GM21381 (cell line): Measurements from ENCODE around the gene LRRC4C.

ENCODE experiments used
- ATAC-seq: cut with Tn5 transposase; IDR thresholded peaks from one replicate; pipeline ENCODE4 v1.9.1; 2021; ENCODE audit warnings: mild to moderate bottlenecking, moderate library complexity; ENCODE audit not compliant: unreplicated experiment

The LRRC4C gene

DNA sequence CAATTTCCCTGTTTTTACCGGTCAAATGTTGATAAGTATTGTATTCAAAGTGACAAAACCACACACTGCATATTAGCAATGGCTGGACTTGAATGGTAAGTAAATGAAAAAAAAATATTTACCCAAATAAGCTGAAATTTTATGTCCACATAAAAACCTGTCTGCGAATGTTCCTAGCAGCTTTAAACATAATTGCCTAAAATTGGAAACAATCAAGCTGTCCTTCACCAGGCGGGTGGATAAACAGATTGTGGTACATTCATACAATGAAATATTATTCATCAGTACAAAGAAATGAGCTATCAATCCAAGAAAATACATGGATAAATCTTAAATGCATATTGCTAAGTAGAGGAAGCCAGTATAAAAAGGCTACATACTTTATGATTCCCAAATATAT is 1067.8 kb downstream of the LRRC4C start:
- ATAC-seq: no peak

DNA sequence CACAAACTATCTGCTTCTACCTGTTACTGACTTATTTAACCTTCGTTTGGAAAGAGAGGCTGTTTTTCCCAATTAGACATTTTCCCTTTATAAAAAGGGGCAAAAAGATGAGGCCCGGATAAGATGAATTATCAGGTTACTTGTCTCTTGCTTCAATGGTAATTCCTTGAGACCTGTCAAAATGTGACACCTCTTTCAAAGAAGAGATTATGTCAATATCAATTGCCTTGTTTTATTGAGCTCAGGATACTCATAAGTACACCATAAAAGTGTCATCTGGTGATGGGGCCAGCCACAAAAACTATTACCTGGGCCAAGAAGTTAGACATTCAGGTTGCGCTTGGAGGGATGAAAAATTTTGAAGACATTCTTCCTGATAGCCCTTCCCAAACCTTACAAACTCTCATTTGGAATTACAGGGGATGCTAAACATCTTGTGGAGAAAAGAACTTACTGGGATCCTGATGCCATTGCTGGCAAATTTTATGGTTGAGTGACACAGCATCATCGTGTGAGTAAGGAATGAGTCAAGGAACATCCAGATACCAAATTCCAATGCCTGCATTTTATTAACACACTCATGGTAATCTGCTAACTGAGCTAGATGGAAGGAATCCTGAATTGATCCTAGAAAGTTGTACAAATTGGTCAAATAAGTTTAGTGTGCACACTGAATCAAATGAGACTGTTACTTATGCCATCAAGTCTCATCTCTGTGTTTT is 1071.2 kb downstream of the LRRC4C start:
- no peak for ATAC-seq

DNA sequence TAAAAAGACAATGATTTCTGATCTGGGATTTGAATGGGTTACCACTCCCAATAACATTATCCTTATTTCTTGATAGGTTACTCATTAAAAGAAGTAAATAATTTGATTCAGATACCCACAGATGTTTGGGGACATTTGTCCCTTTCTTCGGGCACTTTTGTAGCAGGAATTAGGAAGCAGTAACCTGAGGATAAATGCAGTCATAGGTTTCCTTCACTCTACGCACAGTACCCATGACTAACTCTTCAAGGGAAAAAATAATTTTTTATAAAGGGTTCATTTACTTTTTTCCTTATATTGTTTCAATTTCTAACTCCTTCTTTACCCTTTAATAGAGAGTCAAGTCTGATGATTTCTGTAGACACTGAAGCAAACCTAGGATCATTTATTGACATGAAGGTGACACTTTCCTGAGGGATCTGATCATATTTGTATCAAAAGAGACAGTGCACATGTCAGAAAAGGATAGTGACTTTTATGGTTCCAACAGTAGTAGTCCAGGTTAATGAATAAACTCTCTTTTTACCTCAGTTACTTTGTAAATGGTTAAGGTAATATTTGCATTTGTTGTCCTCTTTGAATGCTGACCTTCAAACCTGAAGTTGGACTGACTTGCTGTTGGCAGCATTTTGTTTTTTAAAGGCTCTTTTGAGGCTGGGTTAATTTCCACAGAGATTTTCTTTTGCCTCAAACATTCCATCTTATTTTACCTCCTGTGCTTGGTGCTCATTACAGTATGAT is 1072.0 kb downstream of the LRRC4C start:
- ATAC-seq: no peak

DNA sequence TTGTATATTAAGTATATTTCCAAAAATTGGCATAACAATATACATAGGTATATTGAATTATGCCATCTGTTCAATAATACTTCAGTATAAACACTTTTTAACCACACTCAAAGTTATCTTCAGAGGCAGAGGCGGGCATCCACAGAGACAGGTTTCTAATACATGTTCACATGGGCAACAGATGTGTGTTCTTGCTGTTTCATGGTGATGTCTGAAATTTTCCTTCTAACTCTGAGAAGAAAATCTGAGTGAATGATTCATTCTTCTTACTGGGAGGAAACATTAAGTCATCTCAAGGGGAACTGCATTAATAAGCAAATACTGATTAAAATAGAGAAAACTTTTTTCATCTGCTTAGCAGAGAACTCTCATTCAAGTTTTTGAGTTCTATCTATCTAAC is 1074.5 kb downstream of the LRRC4C start:
- ATAC-seq: no peak

DNA sequence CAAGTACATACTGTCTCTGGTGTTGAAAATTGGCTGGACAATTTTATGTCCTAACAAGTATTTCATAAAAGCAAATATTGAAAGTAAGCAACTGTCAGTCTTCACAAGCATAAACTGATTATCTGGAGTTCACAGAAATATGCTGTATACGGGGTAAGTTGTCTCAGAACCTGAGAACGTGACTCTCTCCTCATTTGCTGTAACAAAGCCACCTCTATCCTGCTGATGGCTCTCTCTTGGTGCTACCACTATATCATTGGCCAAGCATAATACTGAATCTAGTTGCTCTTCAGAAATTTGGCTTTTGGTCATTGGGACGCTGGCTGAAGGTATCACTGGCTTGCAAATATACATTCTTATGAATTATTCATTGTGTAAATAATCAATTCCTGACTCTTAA is 1078.0 kb downstream of the LRRC4C start:
- no peak for ATAC-seq

DNA sequence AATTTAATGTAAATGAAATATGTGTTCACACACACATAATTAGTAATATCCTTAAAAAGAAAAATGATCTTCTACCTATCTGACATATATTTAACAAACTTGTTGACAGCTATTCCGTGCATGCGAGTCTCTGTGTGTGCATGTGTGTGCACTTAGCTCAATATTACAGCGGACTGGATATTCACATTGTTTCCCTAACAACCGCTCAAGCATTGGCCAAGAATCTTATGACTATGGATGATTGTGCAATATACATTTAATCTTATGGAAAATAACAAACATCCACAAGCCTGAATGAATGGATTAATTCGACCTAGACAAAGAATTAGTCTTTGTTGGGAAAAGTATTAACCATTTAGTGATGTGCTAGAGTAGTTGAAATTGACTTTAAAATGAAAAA is 1078.6 kb downstream of the LRRC4C start:
- ATAC-seq: no peak

DNA sequence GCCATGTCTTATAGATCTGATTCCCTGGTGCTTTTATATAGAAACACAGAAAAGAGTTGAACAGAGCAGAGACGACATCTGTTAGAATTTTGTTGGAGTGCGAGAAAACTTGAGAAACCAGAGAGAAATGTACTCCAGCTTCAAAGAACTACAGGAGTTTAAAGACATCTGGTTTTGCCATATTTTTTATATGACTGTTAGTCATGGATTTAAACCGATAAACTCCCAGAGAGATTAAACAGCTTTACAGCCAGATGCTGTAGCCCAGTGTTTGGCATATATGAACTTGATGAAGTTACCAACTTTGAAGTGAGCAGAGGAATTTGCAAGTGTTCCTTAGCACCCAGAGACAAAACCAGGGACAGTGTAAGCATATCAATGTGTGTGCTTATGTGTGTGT is 1083.1 kb downstream of the LRRC4C start:
- ATAC-seq: no peak

DNA sequence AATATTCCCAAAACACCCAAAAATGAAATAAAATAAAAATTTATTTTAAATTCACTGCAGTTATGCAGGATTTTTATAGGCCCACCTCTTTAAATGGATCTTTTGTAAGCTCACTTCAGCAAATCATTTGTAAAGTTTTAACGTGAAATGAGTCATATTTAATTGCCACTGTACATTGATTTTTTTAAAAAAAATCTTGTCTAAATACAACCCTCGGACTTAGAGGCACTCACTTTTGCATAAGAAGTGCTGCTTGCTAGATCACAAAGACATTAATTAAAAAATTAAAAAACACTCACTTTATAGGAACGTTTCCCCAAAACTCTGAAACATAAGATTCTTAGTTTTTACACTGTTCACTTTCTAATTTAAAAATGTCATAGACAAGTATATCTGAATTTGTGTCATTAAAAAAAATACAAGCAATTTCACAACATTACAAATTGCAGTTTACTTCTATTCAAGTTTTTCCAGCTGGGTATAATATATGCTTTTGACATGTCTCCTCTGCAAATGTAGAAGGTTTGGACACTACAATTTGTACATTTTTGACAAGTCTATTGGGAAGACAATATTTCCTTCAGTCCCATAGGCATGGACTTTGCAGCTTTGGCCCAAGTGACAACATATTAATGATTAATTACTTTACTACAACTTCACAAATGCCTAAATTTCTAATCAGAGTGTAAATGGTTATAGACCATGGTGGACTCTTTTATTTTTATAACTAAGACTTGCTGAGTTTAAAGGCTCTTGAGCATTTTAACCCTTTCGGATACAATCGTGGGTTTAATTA is 1088.4 kb downstream of the LRRC4C start:
- no peak for ATAC-seq

DNA sequence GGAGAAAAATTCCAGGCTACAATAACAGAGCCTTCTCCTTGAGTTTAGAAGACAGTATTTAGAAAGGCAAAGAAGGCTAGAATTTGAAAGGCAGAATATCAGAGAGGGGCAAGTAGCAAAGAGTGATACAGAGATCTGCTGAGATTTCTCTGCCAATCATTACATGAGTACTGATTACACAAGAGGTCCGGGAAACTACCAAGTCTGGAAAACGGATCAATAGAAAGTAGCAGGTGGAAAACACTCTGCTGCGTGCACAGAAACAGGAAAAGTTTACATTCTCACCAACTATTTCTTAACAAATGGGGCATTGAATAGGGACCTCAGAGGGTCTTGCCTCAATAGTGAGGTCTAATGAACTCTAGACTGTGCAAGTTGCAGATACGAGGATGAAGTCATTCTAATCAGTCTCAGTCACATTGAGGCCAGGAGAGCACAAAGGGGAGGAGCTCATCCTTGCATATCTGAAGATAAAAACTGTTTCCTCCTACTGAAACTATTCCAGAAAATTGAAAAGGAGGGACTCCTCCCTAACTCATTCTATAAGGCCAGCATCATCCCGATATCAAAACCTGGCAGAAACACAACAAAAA is 1099.2 kb downstream of the LRRC4C start:
- ATAC-seq: no peak

DNA sequence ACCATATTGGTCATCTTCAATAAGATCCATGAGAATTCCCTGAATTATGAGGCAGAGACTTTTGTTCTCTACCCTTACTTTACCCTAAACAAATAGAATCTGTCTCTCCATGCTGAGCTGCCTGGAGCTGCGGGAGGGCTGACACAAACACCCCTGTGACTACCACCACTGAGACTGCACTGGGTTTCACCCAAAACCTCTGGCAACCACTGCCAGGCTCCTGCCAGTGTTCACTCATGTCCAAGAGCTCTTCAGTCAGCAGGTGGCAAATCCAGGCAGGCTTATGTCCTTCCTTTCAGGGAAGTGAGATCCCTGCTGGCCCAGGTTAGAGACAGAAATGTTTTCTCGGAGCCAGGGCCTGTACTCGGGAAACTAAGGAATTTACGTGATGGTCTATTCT is 1105.3 kb downstream of the LRRC4C start:
- no peak for ATAC-seq

DNA sequence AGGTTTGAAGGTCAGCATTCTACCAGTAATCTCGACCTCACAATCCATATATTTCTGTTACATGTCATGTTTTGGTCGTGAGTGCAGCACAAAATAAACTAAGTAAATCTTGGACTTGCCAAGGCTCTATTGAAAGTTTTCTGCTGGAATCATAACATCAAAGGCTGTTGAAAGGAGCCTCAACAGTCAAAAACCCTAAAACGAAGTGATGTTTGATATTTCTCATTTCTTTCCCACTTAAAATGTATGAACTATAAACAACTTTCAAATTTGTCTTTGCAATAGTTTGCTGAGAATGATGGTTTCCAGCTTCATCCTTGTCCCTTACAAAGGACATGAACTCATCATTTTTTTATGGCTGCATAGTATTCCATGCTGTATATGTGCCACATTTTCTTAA is 1118.5 kb downstream of the LRRC4C start:
- ATAC-seq: no peak

DNA sequence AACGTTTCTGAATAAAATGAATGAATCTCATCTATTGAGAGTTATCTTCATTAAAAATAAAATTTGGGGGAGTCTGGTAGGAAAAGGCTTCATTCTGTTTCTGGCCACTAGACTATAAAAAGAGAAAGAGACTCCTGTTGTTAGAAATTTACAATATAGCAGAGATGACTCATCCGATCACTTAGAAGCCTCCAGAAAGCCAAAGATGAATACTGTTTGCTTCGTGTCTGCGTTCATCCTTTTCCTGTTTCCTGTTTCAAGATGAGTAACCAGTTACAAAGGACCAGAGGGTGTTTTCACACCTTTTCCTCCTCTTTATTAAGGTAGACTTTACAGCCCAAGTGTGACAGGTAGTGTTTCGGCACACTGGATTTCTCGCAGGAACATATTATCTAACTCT is 1120.7 kb downstream of the LRRC4C start:
- no peak for ATAC-seq

DNA sequence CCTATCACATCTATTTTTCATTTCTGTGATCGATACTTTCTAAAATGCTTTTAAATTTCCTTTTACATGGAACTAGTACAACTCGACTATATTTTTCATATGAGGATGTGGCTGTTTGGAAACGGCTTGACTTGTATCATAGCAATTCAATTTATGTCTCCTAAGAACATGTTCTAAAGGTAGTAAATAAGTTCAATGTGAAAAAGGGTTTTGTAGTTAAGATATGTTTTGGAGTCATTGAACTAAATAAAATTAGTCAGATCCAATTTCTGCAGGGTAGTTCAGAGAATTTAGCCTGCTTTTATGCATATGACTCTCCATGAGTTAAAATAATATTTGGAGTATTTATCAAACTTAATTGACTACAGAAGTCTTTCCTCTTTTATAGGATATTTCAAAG is 1121.4 kb downstream of the LRRC4C start:
- no peak for ATAC-seq

DNA sequence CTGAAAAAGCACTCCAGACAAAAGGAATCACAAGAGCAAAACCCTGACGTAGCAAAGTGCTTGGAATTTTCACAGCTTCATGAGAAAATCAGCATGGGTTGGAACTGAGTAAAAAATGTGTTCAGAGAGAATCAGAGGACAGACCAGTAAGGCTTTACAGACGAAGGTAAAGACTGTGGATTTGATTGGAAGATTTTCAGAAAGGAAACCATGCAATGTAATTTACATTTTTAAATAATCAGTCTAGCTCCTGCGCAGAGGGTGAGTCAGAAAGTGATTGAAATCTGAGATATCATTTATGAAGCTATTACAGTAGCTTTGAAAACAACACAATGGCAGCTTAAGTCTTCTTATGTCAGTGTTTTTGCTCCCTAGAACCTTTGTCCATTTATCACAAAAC is 1122.3 kb downstream of the LRRC4C start:
- no peak for ATAC-seq

DNA sequence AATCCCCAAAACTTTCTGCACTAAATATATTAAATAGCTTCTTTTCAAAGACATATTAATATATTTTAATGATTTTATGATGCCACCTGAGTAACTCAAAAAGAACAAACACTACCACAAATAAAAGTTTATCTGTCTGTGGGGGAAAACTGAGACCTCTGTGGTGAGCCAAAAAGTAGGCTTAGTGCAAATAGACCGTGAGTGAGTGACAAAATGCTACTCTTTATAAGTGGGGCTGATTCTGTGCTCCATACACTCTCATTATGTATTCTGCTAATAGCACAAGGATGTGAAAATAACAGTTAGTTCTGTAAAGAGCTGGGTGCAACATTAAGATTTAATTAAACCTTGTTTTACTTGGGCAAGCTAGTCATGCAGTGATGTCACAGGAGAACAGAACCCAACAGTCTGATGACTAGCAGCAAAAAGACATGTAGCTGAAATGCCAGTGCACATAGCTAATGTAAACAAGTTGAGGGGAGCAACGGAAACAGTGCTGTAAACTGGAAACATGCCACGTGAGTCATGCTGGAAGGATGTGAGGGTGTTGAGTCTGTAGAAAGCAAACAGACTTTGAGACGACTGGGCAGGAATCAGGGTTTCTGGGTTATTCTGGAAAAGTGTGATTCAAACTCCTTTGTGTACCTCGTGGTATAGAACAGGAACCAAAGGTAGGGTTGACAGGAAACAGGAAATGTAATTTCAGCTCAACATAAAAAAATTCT is 1130.4 kb downstream of the LRRC4C start:
- ATAC-seq: no peak

DNA sequence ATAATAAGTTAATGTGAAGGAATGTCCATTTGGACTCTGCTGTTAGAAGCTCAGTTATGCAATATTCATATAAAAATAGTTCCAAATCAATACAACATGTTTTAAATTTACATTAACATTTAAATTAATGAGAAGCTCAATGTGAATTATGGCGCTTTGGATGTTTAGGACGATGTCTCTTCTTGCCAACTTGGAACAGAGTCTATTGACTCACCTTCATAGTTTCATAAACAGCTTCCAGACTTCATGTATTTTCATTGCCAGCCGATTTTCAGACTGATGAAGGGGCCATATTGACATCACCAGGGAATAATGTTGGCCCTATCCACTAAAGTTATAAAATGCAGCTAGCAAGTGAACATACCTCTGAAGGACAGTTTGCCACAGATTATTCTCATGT is 1136.2 kb downstream of the LRRC4C start:
- no peak for ATAC-seq

DNA sequence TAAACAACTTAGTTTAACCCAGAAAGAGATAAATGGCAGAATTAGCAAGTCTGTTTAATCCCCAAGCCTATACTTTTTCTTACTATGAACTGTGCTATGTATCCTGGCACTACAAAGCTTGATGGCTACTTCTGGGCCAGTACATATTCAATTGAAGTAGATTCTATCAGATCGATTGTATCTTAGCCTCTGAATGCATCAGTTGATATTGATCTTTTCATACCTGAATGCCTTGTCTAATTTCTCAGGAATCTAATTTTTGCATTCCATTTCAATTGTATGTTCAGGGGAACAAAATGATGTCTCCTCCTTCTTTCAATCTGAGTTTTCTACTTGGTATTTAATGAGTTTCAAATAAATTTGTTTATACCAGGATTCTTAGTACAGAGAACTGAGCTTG is 1137.9 kb downstream of the LRRC4C start:
- ATAC-seq: no peak

DNA sequence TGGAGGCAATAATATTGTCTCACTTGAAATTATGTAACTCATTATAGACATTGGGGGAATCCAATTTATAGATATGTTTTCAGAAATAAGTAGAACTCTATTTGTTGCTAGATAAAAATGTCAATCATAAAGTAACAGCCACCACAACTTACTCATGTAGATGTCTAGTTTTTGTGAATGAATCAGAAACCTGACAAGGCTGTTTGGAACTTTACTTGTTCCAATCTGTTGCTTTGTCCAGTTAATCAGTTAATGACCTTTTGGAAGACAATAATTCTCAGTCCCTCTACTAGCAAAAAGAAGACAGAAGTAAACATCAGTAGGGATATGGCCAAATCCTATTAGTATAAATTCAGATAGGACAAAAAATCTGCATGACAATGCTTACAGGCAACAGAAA is 1143.3 kb downstream of the LRRC4C start:
- no peak for ATAC-seq

DNA sequence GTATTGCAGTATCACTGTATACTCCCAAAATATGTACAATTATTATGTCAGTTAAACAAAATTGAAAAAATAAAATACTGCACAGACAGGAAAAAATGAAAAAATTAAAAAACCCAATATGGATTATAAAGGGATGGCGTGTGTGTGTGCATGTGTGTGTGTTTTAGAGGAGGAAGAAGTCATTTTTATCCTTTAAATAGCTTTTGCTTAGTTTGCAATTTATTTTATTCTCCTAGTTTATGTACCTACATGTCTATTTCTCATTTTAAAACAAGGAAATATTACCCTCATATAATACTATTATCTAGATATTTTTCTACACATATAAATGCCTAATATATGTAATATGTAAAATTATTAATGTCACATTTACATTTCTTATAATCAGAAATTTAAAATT is 1144.3 kb downstream of the LRRC4C start:
- no peak for ATAC-seq

DNA sequence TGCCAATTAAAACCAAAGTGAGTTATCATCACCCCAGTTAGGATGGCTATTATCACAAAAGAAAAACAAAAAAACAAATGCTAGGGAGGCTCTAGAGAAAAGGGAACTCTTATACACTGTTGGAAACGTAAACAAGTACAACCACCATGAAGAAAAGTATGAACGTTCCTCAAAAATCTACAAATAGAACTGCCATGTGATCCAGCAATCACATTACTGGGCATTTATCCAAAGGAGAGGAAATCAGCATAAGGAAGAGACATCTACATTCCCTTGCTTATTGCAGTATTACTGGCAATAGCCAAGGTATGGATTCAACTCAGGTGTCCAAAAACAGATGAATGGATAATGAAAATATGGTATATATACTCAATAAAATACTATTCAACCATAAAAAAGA is 1145.1 kb downstream of the LRRC4C start:
- no peak for ATAC-seq
